DND-41 (cell line): ENCODE measurements around the gene ICA1.

Experiments
- CTCF ChIP-seq: IDR thresholded peaks from 2 replicates; pipeline ENCODE4 v1.5.1; 2012; ENCODE audit warnings: borderline replicate concordance, low read length, moderate library complexity, mild to moderate bottlenecking; ENCODE audit not compliant: poor library complexity, severe bottlenecking; ENCODE audit errors: extremely low read depth
- EZH2 ChIP-seq: IDR thresholded peaks from 3 replicates; pipeline ENCODE4 v1.6.1; 2012; ENCODE audit warnings: borderline replicate concordance, low read depth, mild to moderate bottlenecking, moderate library complexity, low read length, inconsistent platforms; ENCODE audit not compliant: severe bottlenecking

- TF ChIP-seq CTCF (no peak), EZH2 (no peak)
Observed at GRCh38 chr7:8204339-8205030, 57.5 kb downstream of the ICA1 start.
